ENCODE measurements around the gene LENG8. TPM values are rescaled to one million over a fixed set of nuclear protein-coding genes. Genes with fewer than 3 reads are reported as not detected.

The LENG8 gene
- total and polyA plus RNA-seq, 2 experiments from 2014 or later = 42.1 to 74.3 TPM

DNA sequence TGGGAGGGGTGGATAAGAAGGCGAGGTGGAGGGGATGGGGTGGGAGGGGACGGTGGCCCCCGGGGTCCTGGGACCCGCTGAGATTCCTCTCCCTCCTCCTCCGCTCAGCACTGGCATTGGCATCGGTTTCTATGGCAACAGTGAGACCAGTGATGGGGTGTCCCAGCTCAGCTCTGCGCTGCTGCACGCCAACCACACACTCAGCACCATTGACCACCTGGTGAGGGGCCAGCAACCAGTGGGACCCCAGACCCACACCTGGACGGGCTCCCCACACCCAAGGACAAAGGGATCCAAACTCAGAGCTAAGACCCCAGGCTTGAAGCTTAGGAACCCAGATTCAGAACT lies 27.9 kb upstream of the LENG8 start:
- Histone ChIP-seq H3K4me2 (peak overlapping the region; percentile 93), H4K20me1 (replicated peaks; ENCODE audit: insufficient read depth) (no peaks in the 10 kb centered on the region; the same call in 1 of the 2 replicates), H3K36me3 (ENCODE audit: insufficient read depth) (no peaks in the 10 kb centered on the region), H3K4me3 (peak overlapping the region; percentile 64; the same call in 1 of the 2 replicates), H2AFZ (no peak overlapping the region; the same call in 1 of the 2 replicates), H3F3A (replicated peaks; ENCODE audit: low read depth) (peaks cover 18% of the 10 kb centered on the region), H3K9me2 (ENCODE audit: insufficient read depth) (no peaks in the 10 kb centered on the region), H3K4me1 (ENCODE audit: insufficient read depth) (peaks cover 37% of the 10 kb centered on the region), H3K27ac (ENCODE audit: low read depth) (0 out of 2 replicates have a peak overlapping the region, but pooled peaks have one; percentile 32), H3K79me2 (replicated peaks; ENCODE audit: insufficient read depth) (0 out of 2 replicates have a peak, but pooled peaks cover 3% of the 10 kb centered on the region), H3K27me3 (ENCODE audit: insufficient read depth) (peaks cover 3% of the 10 kb centered on the region)
- H3K36me3 Mint-ChIP-seq (ENCODE audit: low read depth) = peaks cover 51% of the 10 kb centered on the region
- ATAC-seq = peak; percentile 37
- TF ChIP-seq, protein P1, sequence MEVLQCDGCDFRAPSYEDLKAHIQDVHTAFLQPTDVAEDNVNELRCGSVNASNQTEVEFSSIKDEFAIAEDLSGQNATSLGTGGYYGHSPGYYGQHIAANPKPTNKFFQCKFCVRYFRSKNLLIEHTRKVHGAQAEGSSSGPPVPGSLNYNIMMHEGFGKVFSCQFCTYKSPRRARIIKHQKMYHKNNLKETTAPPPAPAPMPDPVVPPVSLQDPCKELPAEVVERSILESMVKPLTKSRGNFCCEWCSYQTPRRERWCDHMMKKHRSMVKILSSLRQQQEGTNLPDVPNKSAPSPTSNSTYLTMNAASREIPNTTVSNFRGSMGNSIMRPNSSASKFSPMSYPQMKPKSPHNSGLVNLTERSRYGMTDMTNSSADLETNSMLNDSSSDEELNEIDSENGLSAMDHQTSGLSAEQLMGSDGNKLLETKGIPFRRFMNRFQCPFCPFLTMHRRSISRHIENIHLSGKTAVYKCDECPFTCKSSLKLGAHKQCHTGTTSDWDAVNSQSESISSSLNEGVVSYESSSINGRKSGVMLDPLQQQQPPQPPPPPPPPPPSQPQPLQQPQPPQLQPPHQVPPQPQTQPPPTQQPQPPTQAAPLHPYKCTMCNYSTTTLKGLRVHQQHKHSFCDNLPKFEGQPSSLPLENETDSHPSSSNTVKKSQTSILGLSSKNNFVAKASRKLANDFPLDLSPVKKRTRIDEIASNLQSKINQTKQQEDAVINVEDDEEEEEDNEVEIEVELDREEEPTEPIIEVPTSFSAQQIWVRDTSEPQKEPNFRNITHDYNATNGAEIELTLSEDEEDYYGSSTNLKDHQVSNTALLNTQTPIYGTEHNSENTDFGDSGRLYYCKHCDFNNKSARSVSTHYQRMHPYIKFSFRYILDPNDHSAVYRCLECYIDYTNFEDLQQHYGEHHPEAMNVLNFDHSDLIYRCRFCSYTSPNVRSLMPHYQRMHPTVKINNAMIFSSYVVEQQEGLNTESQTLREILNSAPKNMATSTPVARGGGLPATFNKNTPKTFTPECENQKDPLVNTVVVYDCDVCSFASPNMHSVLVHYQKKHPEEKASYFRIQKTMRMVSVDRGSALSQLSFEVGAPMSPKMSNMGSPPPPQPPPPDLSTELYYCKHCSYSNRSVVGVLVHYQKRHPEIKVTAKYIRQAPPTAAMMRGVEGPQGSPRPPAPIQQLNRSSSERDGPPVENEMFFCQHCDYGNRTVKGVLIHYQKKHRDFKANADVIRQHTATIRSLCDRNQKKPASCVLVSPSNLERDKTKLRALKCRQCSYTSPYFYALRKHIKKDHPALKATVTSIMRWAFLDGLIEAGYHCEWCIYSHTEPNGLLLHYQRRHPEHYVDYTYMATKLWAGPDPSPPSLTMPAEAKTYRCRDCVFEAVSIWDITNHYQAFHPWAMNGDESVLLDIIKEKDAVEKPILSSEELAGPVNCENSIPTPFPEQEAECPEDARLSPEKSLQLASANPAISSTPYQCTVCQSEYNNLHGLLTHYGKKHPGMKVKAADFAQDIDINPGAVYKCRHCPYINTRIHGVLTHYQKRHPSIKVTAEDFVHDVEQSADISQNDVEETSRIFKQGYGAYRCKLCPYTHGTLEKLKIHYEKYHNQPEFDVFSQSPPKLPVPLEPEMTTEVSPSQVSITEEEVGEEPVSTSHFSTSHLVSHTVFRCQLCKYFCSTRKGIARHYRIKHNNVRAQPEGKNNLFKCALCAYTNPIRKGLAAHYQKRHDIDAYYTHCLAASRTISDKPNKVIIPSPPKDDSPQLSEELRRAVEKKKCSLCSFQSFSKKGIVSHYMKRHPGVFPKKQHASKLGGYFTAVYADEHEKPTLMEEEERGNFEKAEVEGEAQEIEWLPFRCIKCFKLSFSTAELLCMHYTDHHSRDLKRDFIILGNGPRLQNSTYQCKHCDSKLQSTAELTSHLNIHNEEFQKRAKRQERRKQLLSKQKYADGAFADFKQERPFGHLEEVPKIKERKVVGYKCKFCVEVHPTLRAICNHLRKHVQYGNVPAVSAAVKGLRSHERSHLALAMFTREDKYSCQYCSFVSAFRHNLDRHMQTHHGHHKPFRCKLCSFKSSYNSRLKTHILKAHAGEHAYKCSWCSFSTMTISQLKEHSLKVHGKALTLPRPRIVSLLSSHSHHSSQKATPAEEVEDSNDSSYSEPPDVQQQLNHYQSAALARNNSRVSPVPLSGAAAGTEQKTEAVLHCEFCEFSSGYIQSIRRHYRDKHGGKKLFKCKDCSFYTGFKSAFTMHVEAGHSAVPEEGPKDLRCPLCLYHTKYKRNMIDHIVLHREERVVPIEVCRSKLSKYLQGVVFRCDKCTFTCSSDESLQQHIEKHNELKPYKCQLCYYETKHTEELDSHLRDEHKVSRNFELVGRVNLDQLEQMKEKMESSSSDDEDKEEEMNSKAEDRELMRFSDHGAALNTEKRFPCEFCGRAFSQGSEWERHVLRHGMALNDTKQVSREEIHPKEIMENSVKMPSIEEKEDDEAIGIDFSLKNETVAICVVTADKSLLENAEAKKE (CRISPR knock-in tag; IDR thresholded peaks at IDR 0.05) = no peak
- TF ChIP-seq, protein P2, sequence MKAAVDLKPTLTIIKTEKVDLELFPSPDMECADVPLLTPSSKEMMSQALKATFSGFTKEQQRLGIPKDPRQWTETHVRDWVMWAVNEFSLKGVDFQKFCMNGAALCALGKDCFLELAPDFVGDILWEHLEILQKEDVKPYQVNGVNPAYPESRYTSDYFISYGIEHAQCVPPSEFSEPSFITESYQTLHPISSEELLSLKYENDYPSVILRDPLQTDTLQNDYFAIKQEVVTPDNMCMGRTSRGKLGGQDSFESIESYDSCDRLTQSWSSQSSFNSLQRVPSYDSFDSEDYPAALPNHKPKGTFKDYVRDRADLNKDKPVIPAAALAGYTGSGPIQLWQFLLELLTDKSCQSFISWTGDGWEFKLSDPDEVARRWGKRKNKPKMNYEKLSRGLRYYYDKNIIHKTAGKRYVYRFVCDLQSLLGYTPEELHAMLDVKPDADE (IDR thresholded peaks at IDR 0.05) = no peak
- TF ChIP-seq CREB1 (CRISPR knock-in tag; IDR thresholded peaks at IDR 0.05; ENCODE audit: low read depth) (no peak), REST (IDR thresholded peaks at IDR 0.05; ENCODE audit: unreplicated experiment) (no peak)
- peaks cover 43% of the 10 kb centered on the region for H3K4me1 Mint-ChIP-seq
- H3K4me3 Mint-ChIP-seq = peak overlapping the region; percentile 51
- no peak for DNase-seq (ENCODE audit: low spot score)
- H3K9me3 Mint-ChIP-seq = peaks cover 4% of the 10 kb centered on the region
- H3K27ac Mint-ChIP-seq = peak overlapping the region; percentile 80; the same call in 1 of the 2 replicates
- H3K27me3 Mint-ChIP-seq (ENCODE audit: insufficient read depth, low read depth, poor library complexity) = peaks cover 16% of the 10 kb centered on the region

Measured in GM23338 (cell line).